SK-N-SH (cell line): Measurements from ENCODE around the gene ANO4. TPM values are rescaled to one million over a fixed set of nuclear protein-coding genes. Genes with fewer than 3 reads are reported as not detected.

Experiments
- CTCF ChIA-PET: fragments of 300-600, 350-600 bp; formaldehyde crosslinking; extraction: SDS; loops from one replicate; lab custom pipeline; 2021; lab: Yijun Ruan, JAX
- POLR2A ChIA-PET: fragments of 350-600 bp; sonication (Branson Sonifier 250); formaldehyde crosslinking; extraction: SDS; loops from one replicate; lab custom pipeline; 2020; ENCODE audit warnings: antibody characterized with exemption, inconsistent platforms; lab: Yijun Ruan, JAX
- DNase-seq: peaks from one replicate; pipeline ENCODE4 v3.0.0; 2012
- H2AFZ ChIP-seq: fragments of 200-600 bp; sonication (generic); 2 replicates; pipeline ENCODE4 v1.8.1; 2016; ENCODE audit warnings: antibody characterized with exemption, mild to moderate bottlenecking, low read depth
- H3F3A ChIP-seq: fragments of 200-600 bp; sonication (generic); replicated peaks from 2 replicates; pipeline ENCODE3; 2016; ENCODE audit warnings: antibody characterized with exemption, mild to moderate bottlenecking; ENCODE audit not compliant: insufficient read depth
- H3K27ac ChIP-seq, 2 experiments: fragments of 200-500 bp in 1 of 2; fragments of 200-600 bp in 1 of 2; sonication (Bioruptor generic) in 1 of 2; sonication (generic), shearing (Covaris generic) in 1 of 2; 2 replicates each; pipeline versions ENCODE4 v1.5.1 to v1.6.1; 2014 to 2016; ENCODE audit warnings: low read depth in 2 of 2, inconsistent platforms in 1 of 2, low read length in 1 of 2, mild to moderate bottlenecking in 1 of 2, mixed read lengths in 1 of 2
- H3K27me3 ChIP-seq: fragments of 200-600 bp; sonication (generic), shearing (Covaris generic); 2 replicates; pipeline ENCODE4 v1.6.1; 2016; ENCODE audit warnings: mixed run types; ENCODE audit not compliant: insufficient read depth
- H3K36me3 ChIP-seq, 2 experiments: fragments of 200-500 bp in 1 of 2; fragments of 200-600 bp in 1 of 2; sonication (Bioruptor generic) in 1 of 2; sonication (generic) in 1 of 2; replicated peaks in 1 of 2; 2 replicates each; pipeline versions ENCODE3 to v1.5.1; 2014 to 2016; ENCODE audit warnings: low read length in 1 of 2, mild to moderate bottlenecking in 1 of 2; ENCODE audit not compliant: insufficient read depth in 2 of 2, control insufficient read depth in 1 of 2
- H3K4me1 ChIP-seq, 2 experiments: fragments of 200-500 bp in 1 of 2; fragments of 200-600 bp in 1 of 2; sonication (Bioruptor generic) in 1 of 2; sonication (generic), shearing (Covaris generic) in 1 of 2; 2 replicates each; pipeline versions ENCODE4 v1.5.1 to v1.6.1; 2014 to 2016; ENCODE audit warnings: low read depth in 1 of 2, low read length in 1 of 2, mixed run types in 1 of 2; ENCODE audit not compliant: insufficient read depth in 2 of 2, control insufficient read depth in 1 of 2
- H3K4me2 ChIP-seq: fragments of 200-600 bp; sonication (generic), shearing (Covaris generic); 2 replicates; pipeline ENCODE4 v1.6.1; 2017; ENCODE audit warnings: mixed run types
- H3K4me3 ChIP-seq, 2 experiments: fragments of 200-500 bp in 1 of 2; fragments of 200-600 bp in 1 of 2; sonication (Bioruptor generic) in 1 of 2; sonication (generic), shearing (Covaris generic) in 1 of 2; 2 replicates each; pipeline versions ENCODE4 v1.5.1 to v1.8.1; 2014 to 2016; ENCODE audit warnings: low read depth in 2 of 2, inconsistent platforms in 1 of 2, low read length in 1 of 2, mild to moderate bottlenecking in 1 of 2, mixed read lengths in 1 of 2, moderate library complexity in 1 of 2
- H3K79me2 ChIP-seq: fragments of 200-600 bp; sonication (generic); 2 replicates; pipeline ENCODE4 v1.8.1; 2017; ENCODE audit warnings: mild to moderate bottlenecking; ENCODE audit not compliant: insufficient read depth
- H3K9ac ChIP-seq: fragments of 200-600 bp; sonication (generic); 2 replicates; pipeline ENCODE4 v1.6.1; 2017; ENCODE audit warnings: mixed run types
- H3K9me2 ChIP-seq: fragments of 200-600 bp; sonication (generic); 2 replicates; pipeline ENCODE4 v1.6.1; 2017; ENCODE audit warnings: mixed run types
- H3K9me3 ChIP-seq: fragments of 200-600 bp; sonication (generic); 2 replicates; pipeline ENCODE4 v1.6.1; 2017; ENCODE audit warnings: mixed run types, mild to moderate bottlenecking, moderate library complexity
- H4K20me1 ChIP-seq: fragments of 200-600 bp; sonication (generic); 2 replicates; pipeline ENCODE4 v1.6.1; 2017; ENCODE audit warnings: mild to moderate bottlenecking, mixed run types; ENCODE audit not compliant: insufficient read depth
- CHD2 ChIP-seq: fragments of 150-350 bp; IDR thresholded peaks from 2 replicates; pipeline ENCODE4 v1.6.1; 2018; ENCODE audit warnings: low read length; ENCODE audit not compliant: partially characterized antibody
- CTCF ChIP-seq: fragments of 200-600 bp; sonication (generic); IDR thresholded peaks from 2 replicates; pipeline ENCODE4 v1.6.1; 2017; ENCODE audit warnings: antibody characterized with exemption, mild to moderate bottlenecking, moderate library complexity
- ELF1 ChIP-seq: IDR thresholded peaks from 2 replicates; pipeline ENCODE4 v1.4.0; 2012
- EZH2phosphoT487 ChIP-seq: fragments of 200-600 bp; sonication (generic); IDR thresholded peaks from 2 replicates; pipeline ENCODE4 v1.6.1; 2017; ENCODE audit warnings: low read depth, mixed run types, mild to moderate bottlenecking, antibody characterized with exemption, moderate library complexity, borderline replicate concordance
- FOXJ3 ChIP-seq: sonication (generic); formaldehyde crosslinking; IDR thresholded peaks from 2 replicates; pipeline ENCODE4 v1.5.1; 2020; ENCODE audit warnings: mild to moderate bottlenecking, missing genetic modification reagents
- FOXM1 ChIP-seq: IDR thresholded peaks from 2 replicates; pipeline ENCODE4 v1.4.0; 2012; ENCODE audit warnings: low read depth, mild to moderate bottlenecking
- GABPA ChIP-seq: IDR thresholded peaks from 2 replicates; pipeline ENCODE4 v1.4.0; 2012; ENCODE audit warnings: low read depth, mild to moderate bottlenecking
- IRF3 ChIP-seq: fragments of 150-350 bp; IDR thresholded peaks from 2 replicates; pipeline ENCODE4 v1.6.1; 2016; ENCODE audit warnings: mild to moderate bottlenecking, low read depth, low read length
- JUND ChIP-seq: IDR thresholded peaks from 2 replicates; pipeline ENCODE4 v1.4.0; 2012
- MAX ChIP-seq: IDR thresholded peaks from 2 replicates; pipeline ENCODE4 v1.4.0; 2012; ENCODE audit warnings: low read depth
- MEF2A ChIP-seq: IDR thresholded peaks from 2 replicates; pipeline ENCODE4 v1.4.0; 2012; ENCODE audit warnings: low read depth, borderline replicate concordance
- NRF1 ChIP-seq: IDR thresholded peaks from 2 replicates; pipeline ENCODE4 v1.6.1; 2012; ENCODE audit warnings: low read depth, mild to moderate bottlenecking, low read length
- POLR2AphosphoS5 ChIP-seq: IDR thresholded peaks from 2 replicates; pipeline ENCODE4 v1.6.1; 2012; ENCODE audit warnings: low read depth, low read length
- RCOR1 ChIP-seq: fragments of 150-350 bp; IDR thresholded peaks from 2 replicates; pipeline ENCODE4 v1.6.1; 2017; ENCODE audit warnings: antibody characterized with exemption, low read length
- SIN3A ChIP-seq: IDR thresholded peaks from 2 replicates; pipeline ENCODE4 v1.6.1; 2012; ENCODE audit warnings: low read depth, mild to moderate bottlenecking, low read length, moderate library complexity, borderline replicate concordance
- SMC3 ChIP-seq: IDR thresholded peaks from 2 replicates; pipeline ENCODE4 v1.6.1; 2012; ENCODE audit warnings: low read depth, low read length, improper control_type of control experiment
- TAF1 ChIP-seq: IDR thresholded peaks from 2 replicates; pipeline ENCODE4 v1.6.1; 2012; ENCODE audit warnings: low read depth, mild to moderate bottlenecking, low read length, moderate library complexity, borderline replicate concordance
- USF1 ChIP-seq: IDR thresholded peaks from 2 replicates; pipeline ENCODE4 v1.4.0; 2012; ENCODE audit warnings: low read depth, borderline replicate concordance
- USF2 ChIP-seq: fragments of 150-350 bp; IDR thresholded peaks from 2 replicates; pipeline ENCODE4 v1.6.1; 2017; ENCODE audit warnings: antibody characterized with exemption, low read length, low read depth, borderline replicate concordance
- WGBS: methylation state at CpG from one replicate; pipeline ENCODE4 v1.1.6; 2017; ENCODE audit warnings: low lambda C conversion rate; 5-methylcytosine and 5-hydroxymethylcytosine counted together
- polyA plus RNA-seq, 3 experiments: library from polyadenylated mRNA; depleted of rRNA; stranded (reverse); fragments of >200 nt; gene quantifications; 2 replicates each; pipeline ENCODE4 v1.2.3, GENCODE V29; 2012

ANO4 gene
- polyA plus RNA-seq, 1 of the 3 experiments (the other 2 are of a cell fraction): 9.4 TPM

- H3F3A ChIP-seq: peaks cover 5% of the 10 kb centered on the region
- 28% methylated on average over 1 of the region's 1 CpG for WGBS
- POLR2A ChIA-PET: no interaction called here
- H3K79me2 ChIP-seq: no peaks in the 10 kb centered on the region
- DNase-seq: no peak
- no peaks in the 10 kb centered on the region for H3K27me3 ChIP-seq
- peaks cover 0 to 16% of the 10 kb centered on the region in 2 experiments for H3K36me3 ChIP-seq
- no peak overlapping the region for H2AFZ ChIP-seq
- no peak overlapping the region for H3K4me3 ChIP-seq
- H3K9me3 ChIP-seq: 0 out of 2 replicates have a peak, but pooled peaks cover 6% of the 10 kb centered on the region
- CTCF ChIA-PET: no interaction called here
- no peaks in the 10 kb centered on the region for H4K20me1 ChIP-seq
- no peak overlapping the region for H3K9ac ChIP-seq
- H3K4me2 ChIP-seq: no peak overlapping the region
- H3K9me2 ChIP-seq: no peaks in the 10 kb centered on the region
- no peaks in the 10 kb centered on the region for H3K4me1 ChIP-seq
- TF ChIP-seq POLR2AphosphoS5 (no peak), MAX (no peak), JUND (no peak), SIN3A (no peak), SMC3 (no peak), USF1 (no peak), NRF1 (no peak), USF2 (no peak), FOXJ3 (CRISPR knock-in tag) (no peak), IRF3 (no peak), RCOR1 (no peak), FOXM1 (no peak)
- H3K27ac ChIP-seq: no peak overlapping the region
Observed at GRCh38 chr12:101004898-101005297, 210.3 kb downstream of the ANO4 start.

GRCh38 chr12:101009274-101009673 is 214.7 kb downstream of the ANO4 start:
- Histone ChIP-seq H3K36me3 (peaks cover 0 to 40% of the 10 kb centered on the region in 2 experiments), H4K20me1 (no peaks in the 10 kb centered on the region), H3K27ac (no peak overlapping the region), H2AFZ (no peak overlapping the region), H3K79me2 (no peaks in the 10 kb centered on the region), H3K9ac (no peak overlapping the region), H3F3A (peaks cover 5% of the 10 kb centered on the region), H3K9me3 (0 out of 2 replicates have a peak, but pooled peaks cover 11% of the 10 kb centered on the region), H3K27me3 (no peaks in the 10 kb centered on the region), H3K9me2 (no peaks in the 10 kb centered on the region), H3K4me3 (no peak overlapping the region), H3K4me1 (no peaks in the 10 kb centered on the region), H3K4me2 (no peak overlapping the region)
- DNase-seq: no peak
- no peak for TF ChIP-seq NRF1
- TF ChIP-seq USF1: no peak
- no peak for TF ChIP-seq CTCF
- no peak for TF ChIP-seq ELF1
- no peak for TF ChIP-seq GABPA
- no peak for TF ChIP-seq SIN3A
- TF ChIP-seq USF2: no peak
- TF ChIP-seq CHD2: no peak
- no peak for TF ChIP-seq TAF1
- no peak for TF ChIP-seq RCOR1
- TF ChIP-seq IRF3: no peak
- no peak for TF ChIP-seq JUND
- TF ChIP-seq MAX: no peak
- TF ChIP-seq EZH2phosphoT487: no peak
- no peak for TF ChIP-seq MEF2A
- ChIA-PET POLR2A (no interaction called here), CTCF (no interaction called here)
- 55% methylated on average over 1 of the region's 1 CpG for WGBS
